IMR-90 (cell line): ENCODE data around the gene SCPEP1. TPM values are rescaled to one million over a fixed set of nuclear protein-coding genes. Genes with fewer than 3 reads are reported as not detected.

Experiments
- ATAC-seq: fragments of 200-7000 bp; cut with Tn5 transposase; 2 replicates; pipeline ENCODE4 v1.9.1; 2020; ENCODE audit warnings: low read depth, mild to moderate bottlenecking, moderate library complexity
- BruUV-seq: library from RNA; stranded (reverse); fragments of 400-500 nt; replicated peaks from 2 replicates; lab custom pipeline; 2021; lab: Mats Ljungman, UMichigan
- CTCF ChIA-PET: fragments of 300-600 bp; formaldehyde crosslinking; extraction: SDS; loops from one replicate; lab custom pipeline; 2021; ENCODE audit warnings: antibody characterized with exemption; lab: Yijun Ruan, JAX
- POLR2A ChIA-PET: fragments of 300-600 bp; sonication (Branson Sonifier 250); formaldehyde crosslinking; loops from one replicate; lab custom pipeline; 2022; ENCODE audit warnings: antibody characterized with exemption; ENCODE audit not compliant: unreplicated experiment; lab: Charles Lee
- DNase-seq: peaks from one replicate; pipeline ENCODE4 v3.0.0; 2013
- H2AFZ ChIP-seq: replicated peaks from 2 replicates; pipeline ENCODE3; 2013; ENCODE audit warnings: low read length, mild to moderate bottlenecking; ENCODE audit not compliant: poor library complexity
- H2AK5ac ChIP-seq: 2 replicates; pipeline ENCODE4 v1.6.1; 2013; ENCODE audit warnings: low read depth, low read length, inconsistent platforms
- H2AK9ac ChIP-seq: replicated peaks from 2 replicates; pipeline ENCODE3; 2013; ENCODE audit warnings: mild to moderate bottlenecking, low read depth, low read length, moderate library complexity; ENCODE audit not compliant: poor library complexity
- H2BK120ac ChIP-seq: 2 replicates; pipeline ENCODE4 v1.6.1; 2013; ENCODE audit warnings: low read depth, low read length, inconsistent platforms
- H2BK15ac ChIP-seq: 3 replicates; pipeline ENCODE4 v1.6.1; 2013; ENCODE audit warnings: low read depth, low read length, inconsistent platforms
- H2BK20ac ChIP-seq: 2 replicates; pipeline ENCODE4 v1.6.1; 2013; ENCODE audit warnings: low read depth, mild to moderate bottlenecking, inconsistent platforms, low read length, moderate library complexity
- H2BK5ac ChIP-seq: 2 replicates; pipeline ENCODE4 v1.6.1; 2013; ENCODE audit warnings: mild to moderate bottlenecking, low read depth, low read length, inconsistent platforms; ENCODE audit not compliant: poor library complexity, severe bottlenecking
- H3K14ac ChIP-seq: replicated peaks from 2 replicates; pipeline ENCODE4 v1.6.1; 2013; ENCODE audit warnings: low read depth, low read length, inconsistent platforms
- H3K18ac ChIP-seq: 2 replicates; pipeline ENCODE4 v1.6.1; 2013; ENCODE audit warnings: low read depth, low read length, control low read depth
- H3K23ac ChIP-seq: 2 replicates; pipeline ENCODE4 v1.6.1; 2013; ENCODE audit warnings: low read depth, low read length, inconsistent platforms
- H3K27ac ChIP-seq: 2 replicates; pipeline ENCODE4 v1.5.1; 2013; ENCODE audit warnings: mild to moderate bottlenecking, control low read depth, low read length; ENCODE audit not compliant: insufficient read depth
- H3K27me3 ChIP-seq: 2 replicates; pipeline ENCODE4 v1.6.1; 2013; ENCODE audit warnings: low read length; ENCODE audit not compliant: control insufficient read depth, insufficient read depth
- H3K36me3 ChIP-seq: 2 replicates; pipeline ENCODE4 v1.6.1; 2013; ENCODE audit warnings: low read length, mixed read lengths; ENCODE audit not compliant: control insufficient read depth, insufficient read depth
- H3K4ac ChIP-seq: 2 replicates; pipeline ENCODE4 v1.6.1; 2013; ENCODE audit warnings: low read depth, low read length, inconsistent platforms
- H3K4me1 ChIP-seq: 2 replicates; pipeline ENCODE4 v1.6.1; 2013; ENCODE audit warnings: low read length, mixed read lengths; ENCODE audit not compliant: control insufficient read depth, insufficient read depth
- H3K4me2 ChIP-seq: 2 replicates; pipeline ENCODE4 v1.6.1; 2013; ENCODE audit warnings: low read depth, mild to moderate bottlenecking, control low read depth, low read length, moderate library complexity
- H3K4me3 ChIP-seq: 2 replicates; pipeline ENCODE4 v1.5.1; 2013; ENCODE audit warnings: low read depth, mild to moderate bottlenecking, control low read depth, low read length, moderate library complexity; ENCODE audit not compliant: insufficient read depth
- H3K56ac ChIP-seq: 2 replicates; pipeline ENCODE4 v1.6.1; 2013; ENCODE audit warnings: low read length, inconsistent platforms; ENCODE audit not compliant: insufficient read depth; ENCODE audit errors: extremely low read depth
- H3K79me1 ChIP-seq, 2 experiments: 2 replicates each; pipeline ENCODE4 v1.6.1; 2013; ENCODE audit warnings: low read length in 2 of 2, inconsistent platforms in 1 of 2, low read depth in 1 of 2
- H3K9ac ChIP-seq: 2 replicates; pipeline ENCODE4 v1.6.1; 2013; ENCODE audit warnings: low read depth, low read length, control low read depth
- H3K9me1 ChIP-seq: 2 replicates; pipeline ENCODE4 v1.6.1; 2013; ENCODE audit warnings: low read length, inconsistent platforms; ENCODE audit not compliant: insufficient read depth
- H3K9me3 ChIP-seq: 2 replicates; pipeline ENCODE4 v1.6.1; 2013; ENCODE audit warnings: low read length; ENCODE audit not compliant: control insufficient read depth, insufficient read depth
- H4K20me1 ChIP-seq: 2 replicates; pipeline ENCODE4 v1.6.1; 2013; ENCODE audit warnings: low read length, inconsistent platforms; ENCODE audit not compliant: insufficient read depth
- H4K5ac ChIP-seq: 2 replicates; pipeline ENCODE4 v1.6.1; 2013; ENCODE audit warnings: mild to moderate bottlenecking, low read depth, low read length, control low read depth
- H4K8ac ChIP-seq, 2 experiments: 2 replicates each; pipeline ENCODE4 v1.6.1; 2013; ENCODE audit warnings: low read depth in 2 of 2, low read length in 2 of 2, control low read depth in 1 of 2, inconsistent platforms in 1 of 2
- H4K91ac ChIP-seq: 2 replicates; pipeline ENCODE4 v1.6.1; 2013; ENCODE audit warnings: low read depth, low read length, inconsistent platforms; ENCODE audit not compliant: insufficient read depth
- BHLHE40 ChIP-seq: fragments of 150-350 bp; IDR thresholded peaks from 2 replicates; pipeline ENCODE4 v1.6.1; 2016; ENCODE audit warnings: mild to moderate bottlenecking, low read depth, low read length
- CEBPB ChIP-seq: IDR thresholded peaks from 2 replicates; pipeline ENCODE4 v1.6.1; 2012; ENCODE audit warnings: low read depth, low read length, improper control_type of control experiment
- CHD1 ChIP-seq: IDR thresholded peaks from 2 replicates; pipeline ENCODE4 v1.6.1; 2012; ENCODE audit warnings: low read depth, low read length, improper control_type of control experiment
- ELK1 ChIP-seq: fragments of 150-350 bp; IDR thresholded peaks from 2 replicates; pipeline ENCODE4 v1.6.1; 2016; ENCODE audit warnings: low read depth, mild to moderate bottlenecking, low read length, moderate library complexity, borderline replicate concordance
- FOS ChIP-seq: fragments of 150-350 bp; IDR thresholded peaks from 2 replicates; pipeline ENCODE4 v1.6.1; 2016; ENCODE audit warnings: low read depth, low read length
- MAZ ChIP-seq: IDR thresholded peaks from 2 replicates; pipeline ENCODE4 v1.6.1; 2012; ENCODE audit warnings: low read depth, mild to moderate bottlenecking, low read length, improper control_type of control experiment, moderate library complexity, borderline replicate concordance
- MXI1 ChIP-seq: IDR thresholded peaks from 2 replicates; pipeline ENCODE4 v1.6.1; 2012; ENCODE audit warnings: low read depth, mild to moderate bottlenecking, low read length, moderate library complexity, borderline replicate concordance
- POLR2A ChIP-seq: IDR thresholded peaks from 2 replicates; pipeline ENCODE4 v1.6.1; 2012; ENCODE audit warnings: mild to moderate bottlenecking, low read depth, low read length
- RAD21 ChIP-seq: IDR thresholded peaks from 2 replicates; pipeline ENCODE4 v1.6.1; 2012; ENCODE audit warnings: low read length, improper control_type of control experiment
- RCOR1 ChIP-seq: IDR thresholded peaks from 2 replicates; pipeline ENCODE4 v1.6.1; 2012; ENCODE audit warnings: mild to moderate bottlenecking, low read length, improper control_type of control experiment; ENCODE audit not compliant: insufficient replicate concordance
- RFX5 ChIP-seq: IDR thresholded peaks from 2 replicates; pipeline ENCODE4 v1.8.0; 2012; ENCODE audit warnings: low read depth, mild to moderate bottlenecking, low read length, moderate library complexity
- SMC3 ChIP-seq: fragments of 150-350 bp; IDR thresholded peaks from 2 replicates; pipeline ENCODE4 v1.6.1; 2016; ENCODE audit warnings: low read depth, mild to moderate bottlenecking, antibody characterized with exemption, low read length, moderate library complexity
- WGBS, 2 experiments: methylation state at CpG; one replicate each; pipeline versions ENCODE4 v1.1.5 to v1.1.7; 2013; ENCODE audit warnings: missing lambda C conversion rate in 2 of 2; ENCODE audit not compliant: insufficient read length in 1 of 2; ENCODE audit errors: extremely low coverage in 2 of 2; 5-methylcytosine and 5-hydroxymethylcytosine counted together
- dilution Hi-C: fragments of 300-500 bp; cut with HindIII; formaldehyde crosslinking; loops from one replicate; pipeline ENCODE4 v1.14.3; 2018; ENCODE audit warnings: low sequenced_read_pairs; ENCODE audit not compliant: unreplicated experiment
- in situ Hi-C: fragments of 300-500 bp; cut with MboI; formaldehyde crosslinking; loops from 3 replicates; pipeline ENCODE4 v1.14.3; 2019; ENCODE audit warnings: low sequenced_read_pairs, inconsistent platforms, mixed read lengths
- intact Hi-C: fragments of 100-400 bp; cut with micrococcal nuclease; formaldehyde crosslinking; loops from 2 replicates; pipeline ENCODE4 v1.10.0; 2022
- polyA plus RNA-seq, 3 experiments: library from polyadenylated mRNA; depleted of rRNA; stranded (reverse); fragments of >200 nt; gene quantifications; 2 replicates each; pipeline ENCODE4 v1.2.3, GENCODE V29; 2012; ENCODE audit warnings: low replicate concordance in 1 of 3
- total RNA-seq: library from RNA; depleted of rRNA; stranded (reverse); fragments of >200 nt; gene quantifications from 2 replicates; pipeline ENCODE4 v1.2.3, GENCODE V29; 2012
- TF ChIP-seq, protein P1 (sequence below): fragments of 150-350 bp; IDR thresholded peaks from 2 replicates; pipeline ENCODE4 v1.6.1; 2017; ENCODE audit warnings: mild to moderate bottlenecking, antibody characterized with exemption, low read length, low read depth
- TF ChIP-seq, protein P2 (sequence below): conservative IDR thresholded peaks from 2 replicates; pipeline ENCODE4 v1.5.1; 2012; ENCODE audit warnings: mild to moderate bottlenecking, low read depth, low read length, improper control_type of control experiment

Gene SCPEP1
- total and polyA plus RNA-seq, 2 of the 4 experiments (the other 2 are of a cell fraction): 16.5 to 32.1 TPM

- peaks cover 11% of the 10 kb centered on the region for H3K36me3 ChIP-seq
- ATAC-seq (no peak), DNase-seq (no peak)
- no peaks in the 10 kb centered on the region for H3K4me1 ChIP-seq
- no peaks in the 10 kb centered on the region for H3K27me3 ChIP-seq
- H3K18ac ChIP-seq: no peak overlapping the region
- dilution Hi-C loops (no loop called here), in situ Hi-C loops (loop anchor here (25.0 kb wide), 1 partner anchor 346 kb away; the partner anchor contains the start of gene NOG), intact Hi-C loops (no loop called here)
- H2BK5ac ChIP-seq: no peak overlapping the region
- H3K4me2 ChIP-seq: no peak overlapping the region
- H2BK120ac ChIP-seq: no peak overlapping the region
- no peak overlapping the region for H2AK9ac ChIP-seq
- H3K9me1 ChIP-seq: peaks cover 3% of the 10 kb centered on the region
- no peak overlapping the region for H4K91ac ChIP-seq
- no peak overlapping the region for H2BK15ac ChIP-seq
- H2AFZ ChIP-seq: no peak overlapping the region
- no peak overlapping the region for H3K4ac ChIP-seq
- no peaks in the 10 kb centered on the region for H4K20me1 ChIP-seq
- no peak overlapping the region for H3K23ac ChIP-seq
- no TSS peak for BruUV-seq
- ChIA-PET POLR2A (no interaction called here), CTCF (no interaction called here)
- no peak overlapping the region for H4K5ac ChIP-seq
- peaks cover 0 to 6% of the 10 kb centered on the region in 2 experiments; a peak in 2 of 4 replicates for H3K79me1 ChIP-seq
- WGBS, 2 experiments: no CpG with 5 or more reads among the region's 8 CpGs
- H4K8ac ChIP-seq: no peak overlapping the region
- H3K9me3 ChIP-seq: peaks cover 3% of the 10 kb centered on the region; the same call in 1 of the 2 replicates
- H2BK20ac ChIP-seq: no peak overlapping the region
- TF ChIP-seq POLR2A: no peak
- TF ChIP-seq CHD1: no peak
- TF ChIP-seq, protein P1, sequence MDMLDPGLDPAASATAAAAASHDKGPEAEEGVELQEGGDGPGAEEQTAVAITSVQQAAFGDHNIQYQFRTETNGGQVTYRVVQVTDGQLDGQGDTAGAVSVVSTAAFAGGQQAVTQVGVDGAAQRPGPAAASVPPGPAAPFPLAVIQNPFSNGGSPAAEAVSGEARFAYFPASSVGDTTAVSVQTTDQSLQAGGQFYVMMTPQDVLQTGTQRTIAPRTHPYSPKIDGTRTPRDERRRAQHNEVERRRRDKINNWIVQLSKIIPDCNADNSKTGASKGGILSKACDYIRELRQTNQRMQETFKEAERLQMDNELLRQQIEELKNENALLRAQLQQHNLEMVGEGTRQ: no peak
- no peak for TF ChIP-seq MXI1
- TF ChIP-seq CEBPB: no peak
- no peak for TF ChIP-seq BHLHE40
- no peak for TF ChIP-seq MAZ
- no peak for TF ChIP-seq ELK1
- TF ChIP-seq RFX5: no peak
- TF ChIP-seq RCOR1: no peak
- TF ChIP-seq FOS: no peak
- no peak for TF ChIP-seq RAD21
- TF ChIP-seq, protein P2, sequence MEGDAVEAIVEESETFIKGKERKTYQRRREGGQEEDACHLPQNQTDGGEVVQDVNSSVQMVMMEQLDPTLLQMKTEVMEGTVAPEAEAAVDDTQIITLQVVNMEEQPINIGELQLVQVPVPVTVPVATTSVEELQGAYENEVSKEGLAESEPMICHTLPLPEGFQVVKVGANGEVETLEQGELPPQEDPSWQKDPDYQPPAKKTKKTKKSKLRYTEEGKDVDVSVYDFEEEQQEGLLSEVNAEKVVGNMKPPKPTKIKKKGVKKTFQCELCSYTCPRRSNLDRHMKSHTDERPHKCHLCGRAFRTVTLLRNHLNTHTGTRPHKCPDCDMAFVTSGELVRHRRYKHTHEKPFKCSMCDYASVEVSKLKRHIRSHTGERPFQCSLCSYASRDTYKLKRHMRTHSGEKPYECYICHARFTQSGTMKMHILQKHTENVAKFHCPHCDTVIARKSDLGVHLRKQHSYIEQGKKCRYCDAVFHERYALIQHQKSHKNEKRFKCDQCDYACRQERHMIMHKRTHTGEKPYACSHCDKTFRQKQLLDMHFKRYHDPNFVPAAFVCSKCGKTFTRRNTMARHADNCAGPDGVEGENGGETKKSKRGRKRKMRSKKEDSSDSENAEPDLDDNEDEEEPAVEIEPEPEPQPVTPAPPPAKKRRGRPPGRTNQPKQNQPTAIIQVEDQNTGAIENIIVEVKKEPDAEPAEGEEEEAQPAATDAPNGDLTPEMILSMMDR: no peak
- no peak for TF ChIP-seq SMC3
- H2AK5ac ChIP-seq: no peak overlapping the region
- no peak overlapping the region for H3K27ac ChIP-seq
- no peak overlapping the region for H3K9ac ChIP-seq
- H3K56ac ChIP-seq: no peak overlapping the region
- H3K14ac ChIP-seq: no peak overlapping the region
- H3K4me3 ChIP-seq: no peak overlapping the region
These were observed 44.7 kb upstream of the SCPEP1 start for GRCh38 chr17:56933151-56933745.
